HEK293 (cell line): ENCODE data around the gene CDC73.

Experiments
- CTCF ChIA-PET: fragments of 350-600 bp; formaldehyde crosslinking; extraction: SDS; loops from one replicate; lab custom pipeline; 2021; ENCODE audit warnings: antibody characterized with exemption; lab: Yijun Ruan, JAX
- POLR2A ChIA-PET: fragments of 300-600 bp; formaldehyde crosslinking; extraction: SDS; loops from one replicate; lab custom pipeline; 2020; ENCODE audit warnings: antibody characterized with exemption, inconsistent platforms; lab: Yijun Ruan, JAX
- H3K27ac ChIP-seq: fragments of 200-500 bp; sonication (Bioruptor generic); 2 replicates; pipeline ENCODE4 v1.5.1; 2014; ENCODE audit warnings: low read depth, low read length, control low read depth, inconsistent platforms; ENCODE audit errors: extremely low read depth
- H3K36me3 ChIP-seq, 2 experiments: fragments of 200-500 bp in 1 of 2; sonication (Bioruptor generic) in 1 of 2; 1 replicate in 1 of 2; 2 replicates in 1 of 2; pipeline ENCODE4 v1.5.1; 2014 to 2017; ENCODE audit warnings: inconsistent platforms in 2 of 2, low read length in 2 of 2; ENCODE audit not compliant: control insufficient read depth in 2 of 2, insufficient read depth in 1 of 2
- H3K4me1 ChIP-seq: fragments of 200-500 bp; sonication (Bioruptor generic); 2 replicates; pipeline ENCODE4 v1.5.1; 2014; ENCODE audit warnings: mild to moderate bottlenecking, low read length, inconsistent platforms; ENCODE audit not compliant: control insufficient read depth, insufficient read depth
- H3K4me3 ChIP-seq: 2 replicates; pipeline ENCODE4 v1.5.1; 2011; ENCODE audit warnings: low read depth, mild to moderate bottlenecking, control low read depth, low read length, moderate library complexity
- H3K9me3 ChIP-seq: fragments of 200-500 bp; sonication (Bioruptor generic); 2 replicates; pipeline ENCODE4 v1.5.1; 2014; ENCODE audit warnings: low read depth, low read length, inconsistent platforms; ENCODE audit not compliant: control insufficient read depth, insufficient read depth
- ATF2 ChIP-seq: fragments of 450-650 bp; formaldehyde crosslinking; IDR thresholded peaks from 2 replicates; pipeline ENCODE4 v1.5.1; 2016; ENCODE audit warnings: missing biosample characterization, missing genetic modification characterization, low read depth
- BCL6B ChIP-seq: fragments of 450-650 bp; formaldehyde crosslinking; IDR thresholded peaks from 2 replicates; pipeline ENCODE4 v1.5.1; 2017; ENCODE audit warnings: missing biosample characterization, missing genetic modification characterization
- HOXC10 ChIP-seq: sonication (generic); formaldehyde crosslinking; IDR thresholded peaks from 2 replicates; pipeline ENCODE4 v1.8.1; 2023; ENCODE audit warnings: mild to moderate bottlenecking, missing genetic modification reagents
- MZF1 ChIP-seq: fragments of 450-650 bp; formaldehyde crosslinking; IDR thresholded peaks from 2 replicates; pipeline ENCODE4 v1.5.1; 2017; ENCODE audit warnings: missing biosample characterization, missing genetic modification characterization, borderline replicate concordance
- PATZ1 ChIP-seq: fragments of 450-650 bp; formaldehyde crosslinking; IDR thresholded peaks from 2 replicates; pipeline ENCODE4 v1.5.1; 2016; ENCODE audit warnings: missing biosample characterization, missing genetic modification characterization
- PRDM10 ChIP-seq: fragments of 450-650 bp; formaldehyde crosslinking; IDR thresholded peaks from 2 replicates; pipeline ENCODE4 v1.5.1; 2016; ENCODE audit warnings: missing biosample characterization, missing genetic modification characterization
- ZBTB44 ChIP-seq: fragments of 450-650 bp; IDR thresholded peaks from 2 replicates; pipeline ENCODE4 v1.5.1; 2018; ENCODE audit warnings: missing biosample characterization, mild to moderate bottlenecking, missing genetic modification characterization
- ZNF157 ChIP-seq: fragments of 450-650 bp; formaldehyde crosslinking; IDR thresholded peaks from 2 replicates; pipeline ENCODE4 v1.5.1; 2016; ENCODE audit warnings: missing biosample characterization, missing genetic modification characterization
- ZNF26 ChIP-seq: fragments of 450-650 bp; formaldehyde crosslinking; IDR thresholded peaks from 2 replicates; pipeline ENCODE4 v1.5.1; 2016; ENCODE audit warnings: missing biosample characterization, missing genetic modification characterization
- ZNF274 ChIP-seq, 2 experiments: fragments of 200-500 bp in 1 of 2; fragments of 450-650 bp in 1 of 2; sonication (Bioruptor generic) in 1 of 2; formaldehyde crosslinking in 1 of 2; IDR thresholded peaks; 2 replicates each; pipeline versions ENCODE4 v1.5.1 to v1.6.1; 2014 to 2016; ENCODE audit warnings: borderline replicate concordance in 1 of 2, inconsistent platforms in 1 of 2, low read length in 1 of 2, missing biosample characterization in 1 of 2, missing genetic modification characterization in 1 of 2
- ZNF501 ChIP-seq: fragments of 450-650 bp; formaldehyde crosslinking; IDR thresholded peaks from 2 replicates; pipeline ENCODE4 v1.5.1; 2016; ENCODE audit warnings: missing biosample characterization, missing genetic modification characterization
- ZNF521 ChIP-seq: fragments of 450-650 bp; formaldehyde crosslinking; IDR thresholded peaks from 2 replicates; pipeline ENCODE4 v1.5.1; 2017; ENCODE audit warnings: missing biosample characterization, mild to moderate bottlenecking, missing genetic modification characterization
- ZNF654 ChIP-seq: fragments of 450-650 bp; formaldehyde crosslinking; IDR thresholded peaks from 2 replicates; pipeline ENCODE4 v1.5.1; 2016; ENCODE audit warnings: low read depth, missing biosample characterization, missing genetic modification characterization
- ZNF792 ChIP-seq: fragments of 450-650 bp; formaldehyde crosslinking; IDR thresholded peaks from 2 replicates; pipeline ENCODE4 v1.5.1; 2016; ENCODE audit warnings: missing biosample characterization, missing genetic modification characterization
- ZNF830 ChIP-seq: fragments of 450-650 bp; IDR thresholded peaks from 2 replicates; pipeline ENCODE4 v1.5.0; 2018; ENCODE audit warnings: missing biosample characterization, missing genetic modification characterization, low read depth, mild to moderate bottlenecking, moderate library complexity

Gene CDC73

GRCh38 chr1:193281894-193282293, 160.1 kb downstream of the CDC73 start (continued):
- TF ChIP-seq BCL6B (tag by site-specific recombination) (no peak), PATZ1 (no peak), HOXC10 (CRISPR knock-in tag) (no peak), ZNF654 (no peak), ZNF26 (tag by site-specific recombination) (no peak), ZBTB44 (no peak)

GRCh38 chr1:193283016-193283415, 161.2 kb downstream of the CDC73 start:
- H3K9me3 ChIP-seq, result no peaks in the 10 kb centered on the region
- POLR2A ChIA-PET, result no interaction called here
- H3K4me1 ChIP-seq, result no peaks in the 10 kb centered on the region
- H3K4me3 ChIP-seq, result no peak overlapping the region
- H3K36me3 ChIP-seq, result no peaks in the 10 kb centered on the region
- no peak overlapping the region for H3K27ac ChIP-seq
- no peak for TF ChIP-seq ZNF501
- TF ChIP-seq ZNF830 (tag by site-specific recombination), result no peak
- no peak for TF ChIP-seq PRDM10 (tag by site-specific recombination)
- no peak for TF ChIP-seq ZNF157 (tag by site-specific recombination)
- TF ChIP-seq MZF1, result no peak
- no peak for TF ChIP-seq ZNF792
- TF ChIP-seq ZNF521 (tag by site-specific recombination), result no peak
- TF ChIP-seq ZNF274 (IDR thresholded peaks at IDR 0.05; ENCODE audit: low read length), result no peak
- TF ChIP-seq ZNF274 (tag by site-specific recombination; IDR thresholded peaks at IDR 0.05; ENCODE audit: borderline replicate concordance), result no peak
- no peak for TF ChIP-seq ATF2
- CTCF ChIA-PET, result no interaction called here
